AG10803 (cell line): ENCODE measurements around the gene ZFR.
"Not testable (repeated sequence)": the region's sequence is repeated elsewhere in the genome, so short reads cannot be mapped to it uniquely, and the experiment has no call there.

Source experiments
- DNase-seq: peaks from one replicate; pipeline ENCODE4 v3.0.0; 2010; ENCODE audit warnings: low read depth
- H3K4me3 ChIP-seq: 2 replicates; pipeline ENCODE4 v1.5.1; 2011; ENCODE audit warnings: mild to moderate bottlenecking, low read length, control low read depth
- TF ChIP-seq, protein P1 (sequence below): conservative IDR thresholded peaks from 2 replicates; pipeline ENCODE4 v1.5.1; 2011; ENCODE audit warnings: mild to moderate bottlenecking, low read length, control low read depth, inconsistent platforms

The ZFR gene

DNA sequence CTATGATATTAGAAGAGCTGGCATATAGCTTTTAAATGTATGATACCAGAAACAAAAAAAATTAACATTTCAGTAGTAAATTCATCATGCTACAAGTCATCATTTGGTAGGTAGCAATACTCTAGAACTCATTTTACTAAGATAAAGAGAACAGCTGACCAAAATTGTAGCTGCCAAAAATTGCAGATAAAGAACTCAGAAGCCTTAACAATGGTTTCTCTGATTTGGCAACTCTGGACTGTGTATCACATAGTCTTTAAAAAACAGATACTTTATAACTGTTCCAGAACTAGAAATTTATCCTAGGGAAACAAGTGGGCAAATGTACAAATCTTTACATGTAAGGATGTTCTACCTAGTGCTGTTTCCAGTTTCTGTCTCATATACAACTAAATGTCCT lies 33.9 kb downstream of the ZFR start:
- no peak overlapping the region for H3K4me3 ChIP-seq
- no peak for DNase-seq
- TF ChIP-seq, protein P1, sequence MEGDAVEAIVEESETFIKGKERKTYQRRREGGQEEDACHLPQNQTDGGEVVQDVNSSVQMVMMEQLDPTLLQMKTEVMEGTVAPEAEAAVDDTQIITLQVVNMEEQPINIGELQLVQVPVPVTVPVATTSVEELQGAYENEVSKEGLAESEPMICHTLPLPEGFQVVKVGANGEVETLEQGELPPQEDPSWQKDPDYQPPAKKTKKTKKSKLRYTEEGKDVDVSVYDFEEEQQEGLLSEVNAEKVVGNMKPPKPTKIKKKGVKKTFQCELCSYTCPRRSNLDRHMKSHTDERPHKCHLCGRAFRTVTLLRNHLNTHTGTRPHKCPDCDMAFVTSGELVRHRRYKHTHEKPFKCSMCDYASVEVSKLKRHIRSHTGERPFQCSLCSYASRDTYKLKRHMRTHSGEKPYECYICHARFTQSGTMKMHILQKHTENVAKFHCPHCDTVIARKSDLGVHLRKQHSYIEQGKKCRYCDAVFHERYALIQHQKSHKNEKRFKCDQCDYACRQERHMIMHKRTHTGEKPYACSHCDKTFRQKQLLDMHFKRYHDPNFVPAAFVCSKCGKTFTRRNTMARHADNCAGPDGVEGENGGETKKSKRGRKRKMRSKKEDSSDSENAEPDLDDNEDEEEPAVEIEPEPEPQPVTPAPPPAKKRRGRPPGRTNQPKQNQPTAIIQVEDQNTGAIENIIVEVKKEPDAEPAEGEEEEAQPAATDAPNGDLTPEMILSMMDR, result no peak

DNA sequence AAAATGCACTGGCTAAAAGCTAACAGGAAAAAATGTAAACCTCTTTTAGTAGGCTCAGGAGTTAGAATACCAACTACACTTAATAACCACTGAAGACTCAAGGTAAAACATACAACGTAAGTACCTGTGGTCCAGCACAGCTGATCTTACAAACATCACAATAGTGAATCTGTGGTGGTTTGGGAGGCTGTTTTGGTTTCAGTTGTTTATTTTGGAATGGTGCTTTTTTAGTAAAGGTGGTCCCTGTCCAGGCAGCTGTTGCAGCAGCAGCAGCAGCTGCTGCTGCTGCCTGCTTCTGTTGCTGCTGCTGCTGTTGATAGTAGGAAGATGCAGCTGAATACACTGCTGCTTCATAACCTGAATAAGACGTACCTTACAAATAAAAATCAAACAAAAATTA lies 37.9 kb downstream of the ZFR start:
- DNase-seq, result no peak
- no peak overlapping the region for H3K4me3 ChIP-seq
- TF ChIP-seq, protein P1, result no peak

DNA sequence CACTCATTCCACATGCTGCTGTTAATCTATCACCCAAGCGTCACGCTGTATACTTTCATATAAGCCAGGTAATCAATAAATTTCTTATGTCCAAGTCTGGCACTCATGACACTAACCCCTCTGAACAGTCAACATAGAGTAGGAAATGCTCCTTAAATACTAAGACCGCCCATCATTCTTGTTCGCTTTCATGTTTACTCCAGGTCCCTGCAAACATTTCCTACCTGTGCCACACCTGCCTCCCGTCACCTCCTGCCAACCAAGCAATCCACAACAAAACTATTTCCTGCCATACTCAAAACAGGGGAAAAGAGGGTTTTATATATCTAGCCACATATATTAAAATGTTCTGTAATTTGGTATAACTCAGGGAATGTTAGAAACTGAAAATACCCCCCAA lies 39.0 kb downstream of the ZFR start:
- no peak for DNase-seq
- no peak overlapping the region for H3K4me3 ChIP-seq
- TF ChIP-seq, protein P1, result no peak

DNA sequence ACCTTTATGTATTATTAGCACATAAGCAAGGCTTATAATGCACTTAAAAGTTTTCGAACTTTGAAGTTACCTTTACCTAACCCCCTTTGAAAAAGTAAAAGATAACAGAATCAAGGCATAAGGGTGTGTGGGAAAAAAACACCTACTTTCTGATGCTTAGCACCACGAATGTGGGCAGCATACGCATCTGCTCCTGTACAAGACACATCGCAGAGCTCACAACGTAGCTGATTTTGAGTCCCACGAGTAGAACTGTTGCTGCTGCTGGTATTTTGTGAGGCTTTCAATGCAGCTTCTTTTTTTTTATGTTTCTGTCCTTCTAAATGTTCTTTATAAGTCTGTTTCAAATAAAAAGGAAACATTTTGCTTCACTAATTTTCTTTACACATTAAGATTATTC lies 40.8 kb downstream of the ZFR start:
- no peak overlapping the region for H3K4me3 ChIP-seq
- DNase-seq, result no peak
- TF ChIP-seq, protein P1, result no peak

DNA sequence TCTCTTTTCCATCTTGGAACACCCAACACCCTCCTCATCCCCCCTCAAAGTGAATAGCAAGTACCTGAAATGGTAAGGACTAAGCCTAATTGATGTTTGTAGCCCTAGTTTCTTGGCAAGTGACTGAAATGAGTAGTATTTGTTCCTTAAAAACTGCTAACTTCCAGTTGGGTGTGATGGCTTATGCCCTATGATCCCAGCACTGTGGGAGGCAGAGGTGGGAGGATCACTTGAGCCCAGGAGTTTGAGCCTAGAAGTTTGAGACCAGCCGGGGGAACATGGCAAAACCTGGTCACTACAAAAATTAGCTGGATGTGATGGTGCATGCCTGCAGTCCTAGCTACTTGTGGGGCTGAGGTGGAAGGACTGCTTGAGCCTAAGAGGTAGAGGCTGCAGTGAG lies 44.1 kb downstream of the ZFR start:
- no peak overlapping the region for H3K4me3 ChIP-seq
- no peak for DNase-seq
- TF ChIP-seq, protein P1, result no peak

DNA sequence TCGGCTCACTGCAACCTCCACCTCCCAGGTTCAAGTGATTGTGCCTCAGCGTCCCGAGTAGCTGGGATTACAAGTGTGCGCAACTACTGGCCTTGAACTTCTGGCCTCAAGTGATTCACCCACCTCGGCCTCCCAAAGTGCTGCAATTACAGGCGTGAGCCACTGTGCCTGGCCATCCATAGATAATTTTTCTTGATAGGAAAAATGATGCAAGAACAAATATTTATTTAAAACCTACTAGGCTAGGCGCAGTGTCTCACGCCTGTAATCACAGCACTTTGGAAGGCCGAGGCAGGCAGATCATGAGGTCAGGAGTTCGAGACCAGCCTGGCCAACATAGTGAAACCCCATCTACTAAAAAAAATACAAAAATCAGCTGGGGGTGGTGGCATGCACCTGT lies 45.8 kb downstream of the ZFR start:
- not testable (repeated sequence) for DNase-seq, H3K4me3 ChIP-seq

DNA sequence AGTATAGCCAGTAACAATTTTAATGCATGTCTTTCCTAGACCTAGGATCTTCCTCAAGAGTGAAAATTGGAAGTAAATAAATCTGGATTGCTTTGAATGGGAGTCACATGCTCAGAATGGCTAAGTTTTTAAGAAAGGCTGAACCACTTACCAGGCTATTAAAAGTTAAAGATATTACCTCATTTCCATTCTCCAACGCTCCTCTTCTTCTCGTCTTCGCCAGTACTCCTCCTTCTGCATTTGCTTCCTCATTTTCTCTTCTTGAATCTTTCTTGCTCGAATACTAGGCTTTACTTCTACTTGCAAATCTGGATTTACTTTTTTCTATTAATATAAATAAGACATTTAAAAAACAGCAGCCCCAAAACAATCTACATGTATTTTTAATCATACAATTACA lies 49.6 kb downstream of the ZFR start:
- TF ChIP-seq, protein P1, result no peak
- H3K4me3 ChIP-seq, result no peak overlapping the region
- DNase-seq, result no peak

DNA sequence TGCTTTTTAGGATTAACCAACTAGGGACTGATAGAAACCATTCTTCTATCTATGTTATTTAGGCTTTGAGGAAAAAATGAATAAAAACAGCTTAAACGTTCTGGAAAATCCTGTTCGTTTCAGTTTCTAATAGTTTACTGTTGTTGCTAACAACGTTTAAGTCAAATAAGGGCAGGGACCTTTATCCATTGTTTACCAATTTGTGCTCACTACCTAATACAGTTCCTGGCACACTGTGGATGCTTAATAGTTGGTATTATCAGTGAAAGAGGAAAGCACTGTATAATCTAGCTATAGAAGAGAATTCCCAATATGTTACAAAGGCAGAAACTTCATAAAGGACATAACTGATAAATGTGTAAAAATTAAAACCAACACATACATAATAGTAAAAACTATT lies 52.5 kb downstream of the ZFR start:
- no peak overlapping the region for H3K4me3 ChIP-seq
- no peak for DNase-seq
- TF ChIP-seq, protein P1, result no peak
